Left lung (tissue), 10 donors: ENCODE results near the gene HOXB2. TPM values are rescaled to one million over a fixed set of nuclear protein-coding genes. Genes with fewer than 3 reads are reported as not detected.

Source experiments
- ATAC-seq: fragments of 200-7000 bp; cut with Tn5 transposase; one replicate; pipeline ENCODE4 v1.9.1; 2020; ENCODE audit warnings: moderate library complexity
- DNase-seq, 4 donors: peaks; one replicate each; pipeline ENCODE4 v3.0.0-alpha.2; 2013 to 2020
- H3K27ac ChIP-seq, 2 donors: fragments of 200-600 bp; sonication (generic) in 1 of 2; one replicate each; pipeline versions ENCODE4 v1.5.0 to v1.8.0; 2020 to 2021
- H3K27me3 ChIP-seq, 2 donors: fragments of 200-600 bp; sonication (generic) in 1 of 2; one replicate each; pipeline versions ENCODE4 v1.5.0 to v1.8.0; 2020 to 2021
- H3K36me3 ChIP-seq, 2 donors: fragments of 200-600 bp; sonication (generic) in 1 of 2; one replicate each; pipeline versions ENCODE4 v1.5.0 to v1.8.0; 2020 to 2021
- H3K4me1 ChIP-seq, 2 donors: fragments of 200-600 bp; one replicate each; pipeline ENCODE4 v1.8.0; 2021
- H3K4me3 ChIP-seq, 2 donors: fragments of 200-600 bp; sonication (generic) in 1 of 2; one replicate each; pipeline versions ENCODE4 v1.5.0 to v1.8.0; 2020 to 2021; ENCODE audit warnings: mild to moderate bottlenecking in 1 of 2
- H3K9me3 ChIP-seq, 2 donors: fragments of 200-600 bp; sonication (generic) in 1 of 2; one replicate each; pipeline versions ENCODE4 v1.5.0 to v1.8.0; 2020 to 2021
- intact Hi-C, 2 donors: fragments of 100-400 bp; cut with DNase I; formaldehyde crosslinking; loops; one replicate each; pipeline versions ENCODE4 v1.11.2 to v1.14.2; 2022
- polyA plus RNA-seq, 6 donors: library from polyadenylated mRNA; unstranded; fragments of 120-200 nt; gene quantifications; one replicate each; pipeline ENCODE4 v1.2.1, GENCODE V29; 2013; ENCODE audit not compliant: insufficient read length in 6 of 6
- total RNA-seq, 2 donors: library from RNA; stranded (reverse); fragmentation: NEBNext Ultra II Directional; extraction: Animal tissue kit (Norgen Biotek cat#: 25700); gene quantifications; one replicate each; pipeline ENCODE4 v1.2.1, GENCODE V29; 2021
- TF ChIP-seq, protein P1 (sequence below), 2 donors: fragments of 200-600 bp; sonication (generic) in 1 of 2; IDR thresholded peaks; one replicate each; pipeline versions ENCODE4 v1.5.0 to v1.8.0; 2021; ENCODE audit warnings: antibody characterized with exemption in 2 of 2
- donor health status: DM: no; HTN: yes; CAD: no.
- donor health status: DM: no; HTN: no; CAD: no.

The HOXB2 gene
- total and polyA plus RNA-seq, 8 donors, result 9.7 to 33.6 (median 24.9) TPM

DNA sequence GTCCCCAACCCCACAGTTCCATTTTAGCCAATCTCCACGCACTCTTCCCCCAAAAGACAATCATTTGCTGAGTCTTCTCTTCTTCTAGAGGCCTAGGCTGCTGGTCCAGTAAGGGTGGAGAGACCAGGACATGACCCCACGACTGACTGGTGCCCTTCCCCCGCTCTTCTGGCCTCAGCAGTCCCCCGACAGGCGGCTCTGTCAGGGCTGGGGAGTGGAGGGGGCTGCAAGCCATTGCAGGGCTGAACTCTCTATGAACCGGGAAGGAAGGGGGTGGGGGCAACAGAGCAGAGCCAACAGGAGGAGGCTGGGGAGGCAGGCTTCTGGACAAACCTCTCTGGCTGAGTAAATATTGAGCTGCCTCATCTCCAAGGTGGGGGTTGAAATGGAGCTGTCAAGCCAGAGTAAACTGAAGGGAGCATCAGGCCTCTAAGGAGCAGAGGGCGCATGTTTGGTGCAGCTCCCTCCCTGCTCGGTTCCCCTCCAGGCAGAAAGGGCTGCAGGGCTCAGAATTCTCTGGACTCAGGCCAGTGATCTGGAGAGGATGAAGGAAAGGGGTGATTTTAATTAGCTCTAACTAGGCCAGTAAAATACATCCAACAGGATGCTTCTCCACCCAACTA is 22.8 kb downstream of the HOXB2 start:
- peak in 2 of 4 donors; percentile 37 to 73 for DNase-seq
- no peaks in the 10 kb centered on the region for H3K4me1 ChIP-seq
- H3K4me3 ChIP-seq, result no peak overlapping the region
- H3K27ac ChIP-seq, result no peak overlapping the region
- peak; percentile 60 for ATAC-seq
- TF ChIP-seq, protein P1, sequence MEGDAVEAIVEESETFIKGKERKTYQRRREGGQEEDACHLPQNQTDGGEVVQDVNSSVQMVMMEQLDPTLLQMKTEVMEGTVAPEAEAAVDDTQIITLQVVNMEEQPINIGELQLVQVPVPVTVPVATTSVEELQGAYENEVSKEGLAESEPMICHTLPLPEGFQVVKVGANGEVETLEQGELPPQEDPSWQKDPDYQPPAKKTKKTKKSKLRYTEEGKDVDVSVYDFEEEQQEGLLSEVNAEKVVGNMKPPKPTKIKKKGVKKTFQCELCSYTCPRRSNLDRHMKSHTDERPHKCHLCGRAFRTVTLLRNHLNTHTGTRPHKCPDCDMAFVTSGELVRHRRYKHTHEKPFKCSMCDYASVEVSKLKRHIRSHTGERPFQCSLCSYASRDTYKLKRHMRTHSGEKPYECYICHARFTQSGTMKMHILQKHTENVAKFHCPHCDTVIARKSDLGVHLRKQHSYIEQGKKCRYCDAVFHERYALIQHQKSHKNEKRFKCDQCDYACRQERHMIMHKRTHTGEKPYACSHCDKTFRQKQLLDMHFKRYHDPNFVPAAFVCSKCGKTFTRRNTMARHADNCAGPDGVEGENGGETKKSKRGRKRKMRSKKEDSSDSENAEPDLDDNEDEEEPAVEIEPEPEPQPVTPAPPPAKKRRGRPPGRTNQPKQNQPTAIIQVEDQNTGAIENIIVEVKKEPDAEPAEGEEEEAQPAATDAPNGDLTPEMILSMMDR (IDR thresholded peaks at IDR 0.05), result no peak
- intact Hi-C loops, result no loop called here
- no peaks in the 10 kb centered on the region for H3K36me3 ChIP-seq
- peaks cover 12 to 86% of the 10 kb centered on the region in 2 donors for H3K27me3 ChIP-seq
- H3K9me3 ChIP-seq, result no peaks in the 10 kb centered on the region

DNA sequence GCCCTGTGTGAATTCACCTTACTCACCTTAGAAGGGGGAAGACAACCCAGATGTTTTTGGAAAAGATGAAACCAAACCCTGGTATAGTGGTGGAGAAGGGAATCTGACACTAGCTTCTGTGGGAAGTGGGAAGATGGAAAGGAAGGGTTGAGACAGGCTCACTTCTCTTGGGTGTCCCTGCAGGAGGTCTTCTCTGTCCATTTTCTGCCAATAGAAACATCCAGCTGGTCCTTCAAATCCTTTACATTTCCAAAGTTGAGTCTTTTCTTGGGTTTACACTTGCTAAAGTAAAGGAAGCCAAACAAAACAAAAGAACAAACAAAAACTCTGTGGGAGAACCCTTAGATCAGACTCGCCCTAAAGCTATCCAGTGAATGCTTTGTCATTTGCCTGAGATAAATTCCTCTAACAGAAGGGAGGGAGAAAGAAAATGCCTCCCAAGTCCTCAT is 24.3 kb downstream of the HOXB2 start:
- intact Hi-C loops, result no loop called here

DNA sequence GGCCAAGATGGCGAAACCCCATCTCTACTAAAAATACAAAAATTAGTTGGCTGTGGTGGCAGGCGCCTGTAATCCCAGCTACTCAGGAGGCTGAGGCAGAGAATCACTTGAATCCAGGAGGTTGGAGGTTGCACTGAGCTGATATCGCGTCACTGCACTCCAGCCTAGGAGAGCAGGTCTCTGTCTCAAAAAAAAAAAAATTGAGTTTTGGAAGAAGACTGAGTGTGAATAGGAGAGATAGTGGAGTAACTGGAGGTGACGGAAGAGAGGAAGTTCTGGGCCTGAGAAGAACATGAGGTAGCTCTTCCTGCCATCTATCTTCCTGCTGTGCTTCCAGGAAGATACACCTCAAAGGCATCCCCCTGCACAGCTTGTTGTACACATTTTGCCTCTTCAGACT is 25.5 kb downstream of the HOXB2 start:
- DNase-seq (no peak), ATAC-seq (no peak)
- H3K9me3 ChIP-seq, result no peaks in the 10 kb centered on the region
- no peaks in the 10 kb centered on the region for H3K36me3 ChIP-seq
- peaks cover 5 to 84% of the 10 kb centered on the region in 2 donors for H3K27me3 ChIP-seq
- intact Hi-C loops, result no loop called here
- H3K4me1 ChIP-seq, result no peaks in the 10 kb centered on the region
- no peak overlapping the region for H3K4me3 ChIP-seq
- H3K27ac ChIP-seq, result no peak overlapping the region
- TF ChIP-seq, protein P1 (IDR thresholded peaks at IDR 0.05), result no peak

More for the DNA sequence above, 24.3 kb downstream of the HOXB2 start:
- Histone ChIP-seq H3K9me3 (no peaks in the 10 kb centered on the region), H3K36me3 (no peaks in the 10 kb centered on the region), H3K4me3 (no peak overlapping the region), H3K27me3 (peaks cover 0 to 86% of the 10 kb centered on the region in 2 donors), H3K27ac (no peak overlapping the region), H3K4me1 (no peaks in the 10 kb centered on the region)
- DNase-seq, result no peak
- no peak for ATAC-seq
- TF ChIP-seq, protein P1 (IDR thresholded peaks at IDR 0.05), result no peak

DNA sequence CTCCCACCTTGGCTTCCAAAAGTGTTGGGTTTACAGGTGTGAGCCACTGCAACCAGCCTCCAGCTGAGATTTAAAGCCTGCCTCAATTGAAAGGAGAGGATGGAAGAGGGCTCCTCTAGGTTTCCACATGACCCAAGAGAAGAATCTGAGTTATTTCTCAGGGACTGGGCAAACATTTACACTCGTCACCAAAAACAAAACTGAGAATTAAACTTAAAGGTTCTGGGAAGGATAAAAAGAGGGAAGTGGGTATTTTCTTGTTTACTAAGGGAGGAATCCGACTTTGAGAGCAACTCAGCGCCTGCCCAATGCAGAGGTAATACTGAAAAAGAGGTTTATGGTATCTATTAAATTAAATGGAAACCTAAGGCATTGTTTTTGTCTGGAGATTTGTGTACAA is 27.4 kb downstream of the HOXB2 start:
- intact Hi-C loops, result no loop called here
- ATAC-seq (no peak), DNase-seq (no peak)
- no peaks in the 10 kb centered on the region for H3K36me3 ChIP-seq
- TF ChIP-seq, protein P1 (IDR thresholded peaks at IDR 0.05), result no peak
- peaks cover 5 to 82% of the 10 kb centered on the region in 2 donors for H3K27me3 ChIP-seq
- H3K9me3 ChIP-seq, result no peaks in the 10 kb centered on the region
- H3K4me1 ChIP-seq, result peaks cover 0 to 7% of the 10 kb centered on the region in 2 donors
- no peak overlapping the region for H3K4me3 ChIP-seq
- H3K27ac ChIP-seq, result no peak overlapping the region

DNA sequence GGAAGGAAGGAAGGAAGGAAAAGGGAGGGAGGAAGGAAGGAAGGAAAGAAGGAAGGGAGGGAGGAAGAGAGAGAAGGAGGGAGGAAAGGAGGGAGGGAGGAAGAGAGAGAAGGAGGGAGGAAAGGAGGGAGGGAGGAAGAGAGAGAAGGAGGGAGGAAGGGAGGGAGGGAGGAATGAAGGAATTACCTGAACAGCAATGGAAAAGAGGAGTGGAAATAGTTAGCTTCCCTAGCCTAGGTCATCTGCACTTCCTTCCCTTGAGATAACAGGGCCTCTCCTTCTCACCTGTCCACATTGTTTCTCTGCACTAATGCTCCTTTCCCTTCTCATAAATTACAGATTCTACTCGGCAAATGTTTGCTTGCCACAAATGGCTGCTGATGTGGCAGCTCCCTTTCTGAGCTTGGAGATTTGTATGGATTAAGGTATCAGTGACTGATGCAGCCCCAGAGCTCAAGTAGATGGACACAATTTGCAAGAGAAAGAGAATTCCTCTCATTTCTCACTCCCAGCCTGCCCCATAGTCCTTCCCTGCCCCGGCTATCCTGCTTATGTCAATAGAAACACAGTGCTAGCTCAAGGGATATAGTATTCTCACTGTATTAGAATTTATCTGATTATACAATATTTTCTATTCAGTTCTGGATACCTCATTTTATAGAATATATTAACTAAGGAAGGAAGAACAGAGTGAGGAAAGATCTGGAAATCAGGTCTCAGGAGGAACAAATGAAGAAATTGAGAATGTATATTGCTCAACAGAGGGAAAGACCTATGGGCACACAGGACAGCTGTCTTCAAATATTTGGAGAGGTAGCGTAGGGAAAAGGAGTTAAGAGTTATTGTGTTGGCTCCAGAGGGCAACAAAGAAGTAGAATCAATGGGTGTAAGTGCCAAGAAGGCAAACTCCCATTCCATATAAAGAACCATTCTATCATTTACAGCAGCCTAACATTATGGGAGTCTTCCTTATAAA is 28.7 kb downstream of the HOXB2 start:
- peaks cover 5 to 73% of the 10 kb centered on the region in 2 donors for H3K27me3 ChIP-seq
- no peaks in the 10 kb centered on the region for H3K36me3 ChIP-seq
- no peak for DNase-seq
- no peak overlapping the region for H3K4me3 ChIP-seq
- H3K27ac ChIP-seq, result no peak overlapping the region
- ATAC-seq, result no peak
- H3K9me3 ChIP-seq, result no peaks in the 10 kb centered on the region
- H3K4me1 ChIP-seq, result peaks cover 0 to 7% of the 10 kb centered on the region in 2 donors
- intact Hi-C loops, result no loop called here
- TF ChIP-seq, protein P1 (IDR thresholded peaks at IDR 0.05), result no peak
